ENCODE data around the gene LOXL4. TPM values are rescaled to one million over a fixed set of nuclear protein-coding genes. Genes with fewer than 3 reads are reported as not detected.
"Not testable (repeated sequence)": the region's sequence is repeated elsewhere in the genome, so short reads cannot be mapped to it uniquely, and the experiment has no call there.

Gene LOXL4
- total and polyA plus RNA-seq, 2 donors (not counting 1 experiment from before 2014, with no cell fraction given), result 0.12 TPM; not detected in 1

DNA sequence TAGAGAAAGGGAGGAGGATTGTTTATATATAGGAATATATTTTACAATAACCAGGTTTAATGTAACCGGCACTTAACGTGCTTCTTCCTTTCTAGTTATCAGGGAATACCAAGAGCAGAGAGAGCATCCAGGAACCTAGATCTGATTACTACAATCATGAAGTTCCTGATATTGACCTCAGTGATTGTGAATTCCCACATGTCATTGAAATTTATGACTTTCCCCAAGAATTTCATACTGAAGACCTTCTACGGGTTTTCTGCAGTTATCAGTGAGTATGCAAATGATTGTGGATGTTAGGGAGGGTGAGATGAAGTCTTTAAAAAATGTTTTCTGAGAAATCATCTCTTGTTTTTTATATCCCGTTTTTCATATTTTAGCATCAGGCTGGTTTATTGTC, 36.6 kb downstream of the LOXL4 start:
- H3K4me1 Mint-ChIP-seq, result peaks cover 1% of the 10 kb centered on the region
- Histone ChIP-seq H3K36me3 (replicated peaks in 1 of 2; ENCODE audit: control extremely low read depth in 1 of 2, control insufficient read depth in 1 of 2, extremely low read depth in 1 of 2, insufficient read depth in 2 of 2, low read length in 1 of 2) (peaks cover 17 to 24% of the 10 kb centered on the region in 2 experiments), H4K20me1 (ENCODE audit: control insufficient read depth, insufficient read depth, low read length, poor library complexity, severe bottlenecking) (no peaks in the 10 kb centered on the region), H3K9me3 (ENCODE audit: control extremely low read depth in 1 of 3, control insufficient read depth in 2 of 3, insufficient read depth in 1 of 3, low read length in 2 of 3) (no peaks in the 10 kb centered on the region), H3K27me3 (replicated peaks in 1 of 4; ENCODE audit: control extremely low read depth in 1 of 4, control insufficient read depth in 3 of 4, insufficient read depth in 4 of 4, low read length in 3 of 4) (no peaks in the 10 kb centered on the region), H2AFZ (ENCODE audit: insufficient read depth, low read depth, low read length, poor library complexity, severe bottlenecking) (no peak overlapping the region), H3K79me2 (ENCODE audit: control insufficient read depth, insufficient read depth, low read length) (peaks cover 9% of the 10 kb centered on the region), H3K4me2 (replicated peaks; ENCODE audit: low read depth, low read length, poor library complexity, severe bottlenecking) (no peak overlapping the region), H3K9ac (ENCODE audit: low read length) (no peak overlapping the region), H3K4me3 (ENCODE audit: control extremely low read depth in 1 of 5, extremely low read depth in 1 of 5, insufficient read depth in 1 of 5, low read depth in 2 of 5, low read length in 4 of 5) (no peak overlapping the region), H3K27ac (ENCODE audit: low read length in 2 of 2) (no peak overlapping the region), H3K4me1 (ENCODE audit: control insufficient read depth in 2 of 2, insufficient read depth in 2 of 2, low read length in 2 of 2) (no peaks in the 10 kb centered on the region)
- no peaks in the 10 kb centered on the region for H3K9me3 Mint-ChIP-seq (ENCODE audit: insufficient read depth)
- intact Hi-C loops (cut with micrococcal nuclease), result no loop called here
- WGBS (ENCODE audit: insufficient coverage), result no CpG with 5 or more reads among the region's 4 CpGs
- H3K27ac Mint-ChIP-seq, result no peak overlapping the region
- POLR2A ChIA-PET, result no interaction called here
- no peak for DNase-seq
- H3K27me3 Mint-ChIP-seq, result no peaks in the 10 kb centered on the region
- CTCF ChIA-PET, result no interaction called here
- TF ChIP-seq, protein P1, sequence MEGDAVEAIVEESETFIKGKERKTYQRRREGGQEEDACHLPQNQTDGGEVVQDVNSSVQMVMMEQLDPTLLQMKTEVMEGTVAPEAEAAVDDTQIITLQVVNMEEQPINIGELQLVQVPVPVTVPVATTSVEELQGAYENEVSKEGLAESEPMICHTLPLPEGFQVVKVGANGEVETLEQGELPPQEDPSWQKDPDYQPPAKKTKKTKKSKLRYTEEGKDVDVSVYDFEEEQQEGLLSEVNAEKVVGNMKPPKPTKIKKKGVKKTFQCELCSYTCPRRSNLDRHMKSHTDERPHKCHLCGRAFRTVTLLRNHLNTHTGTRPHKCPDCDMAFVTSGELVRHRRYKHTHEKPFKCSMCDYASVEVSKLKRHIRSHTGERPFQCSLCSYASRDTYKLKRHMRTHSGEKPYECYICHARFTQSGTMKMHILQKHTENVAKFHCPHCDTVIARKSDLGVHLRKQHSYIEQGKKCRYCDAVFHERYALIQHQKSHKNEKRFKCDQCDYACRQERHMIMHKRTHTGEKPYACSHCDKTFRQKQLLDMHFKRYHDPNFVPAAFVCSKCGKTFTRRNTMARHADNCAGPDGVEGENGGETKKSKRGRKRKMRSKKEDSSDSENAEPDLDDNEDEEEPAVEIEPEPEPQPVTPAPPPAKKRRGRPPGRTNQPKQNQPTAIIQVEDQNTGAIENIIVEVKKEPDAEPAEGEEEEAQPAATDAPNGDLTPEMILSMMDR (IDR thresholded peaks at IDR 0.05), result no peak
- no peak for TF ChIP-seq EZH2 (IDR thresholded peaks at IDR 0.05; ENCODE audit: borderline replicate concordance, insufficient read depth, low read depth, low read length, poor library complexity, severe bottlenecking)
- no peak overlapping the region for H3K4me3 Mint-ChIP-seq
- no peak for ATAC-seq (ENCODE audit: low read depth)

GRCh38 chr10:98228266-98228665, 39.7 kb downstream of the LOXL4 start:
- no CpG with 5 or more reads among the region's 1 CpG for WGBS (ENCODE audit: insufficient coverage)
- intact Hi-C loops (cut with micrococcal nuclease); H3K4me3 Mint-ChIP-seq; H3K9ac ChIP-seq (ENCODE audit: low read length); H3K27ac Mint-ChIP-seq; H3K36me3 ChIP-seq (replicated peaks in 1 of 2; ENCODE audit: control extremely low read depth in 1 of 2, control insufficient read depth in 1 of 2, extremely low read depth in 1 of 2, insufficient read depth in 2 of 2, low read length in 1 of 2); H3K27me3 ChIP-seq (replicated peaks in 1 of 4; ENCODE audit: control extremely low read depth in 1 of 4, control insufficient read depth in 3 of 4, insufficient read depth in 4 of 4, low read length in 3 of 4); H3K9me3 ChIP-seq (ENCODE audit: control extremely low read depth in 1 of 3, control insufficient read depth in 2 of 3, insufficient read depth in 1 of 3, low read length in 2 of 3); H3K4me1 ChIP-seq (ENCODE audit: control insufficient read depth in 2 of 2, insufficient read depth in 2 of 2, low read length in 2 of 2); CTCF ChIA-PET; DNase-seq; H2AFZ ChIP-seq (ENCODE audit: insufficient read depth, low read depth, low read length, poor library complexity, severe bottlenecking); H3K4me2 ChIP-seq (replicated peaks; ENCODE audit: low read depth, low read length, poor library complexity, severe bottlenecking); H3K27ac ChIP-seq (ENCODE audit: low read length in 2 of 2); ATAC-seq (ENCODE audit: low read depth); H3K27me3 Mint-ChIP-seq; H3K4me3 ChIP-seq (ENCODE audit: control extremely low read depth in 1 of 5, extremely low read depth in 1 of 5, insufficient read depth in 1 of 5, low read depth in 2 of 5, low read length in 4 of 5); POLR2A ChIA-PET; H3K9me3 Mint-ChIP-seq (ENCODE audit: insufficient read depth): not testable (repeated sequence)
- H3K4me1 Mint-ChIP-seq, result peaks cover 16% of the 10 kb centered on the region
- peaks cover 24% of the 10 kb centered on the region for H3K79me2 ChIP-seq (ENCODE audit: control insufficient read depth, insufficient read depth, low read length)
- peaks cover 12% of the 10 kb centered on the region for H4K20me1 ChIP-seq (ENCODE audit: control insufficient read depth, insufficient read depth, low read length, poor library complexity, severe bottlenecking)

- peaks cover 26% of the 10 kb centered on the region for H3K79me2 ChIP-seq (ENCODE audit: control insufficient read depth, insufficient read depth, low read length)
- H3K4me3 ChIP-seq (ENCODE audit: control extremely low read depth in 1 of 5, extremely low read depth in 1 of 5, insufficient read depth in 1 of 5, low read depth in 2 of 5, low read length in 4 of 5); POLR2A ChIA-PET; intact Hi-C loops (cut with micrococcal nuclease); H3K9me3 Mint-ChIP-seq (ENCODE audit: insufficient read depth); H2AFZ ChIP-seq (ENCODE audit: insufficient read depth, low read depth, low read length, poor library complexity, severe bottlenecking); H3K36me3 ChIP-seq (replicated peaks in 1 of 2; ENCODE audit: control extremely low read depth in 1 of 2, control insufficient read depth in 1 of 2, extremely low read depth in 1 of 2, insufficient read depth in 2 of 2, low read length in 1 of 2); H3K4me3 Mint-ChIP-seq; H3K27ac Mint-ChIP-seq; DNase-seq; CTCF ChIA-PET; H3K9me3 ChIP-seq (ENCODE audit: control extremely low read depth in 1 of 3, control insufficient read depth in 2 of 3, insufficient read depth in 1 of 3, low read length in 2 of 3); H3K27ac ChIP-seq (ENCODE audit: low read length in 2 of 2); ATAC-seq (ENCODE audit: low read depth); H3K27me3 ChIP-seq (replicated peaks in 1 of 4; ENCODE audit: control extremely low read depth in 1 of 4, control insufficient read depth in 3 of 4, insufficient read depth in 4 of 4, low read length in 3 of 4); H3K27me3 Mint-ChIP-seq; H3K9ac ChIP-seq (ENCODE audit: low read length); H3K4me1 ChIP-seq (ENCODE audit: control insufficient read depth in 2 of 2, insufficient read depth in 2 of 2, low read length in 2 of 2); H3K4me2 ChIP-seq (replicated peaks; ENCODE audit: low read depth, low read length, poor library complexity, severe bottlenecking): not testable (repeated sequence)
- peaks cover 13% of the 10 kb centered on the region for H4K20me1 ChIP-seq (ENCODE audit: control insufficient read depth, insufficient read depth, low read length, poor library complexity, severe bottlenecking)
- WGBS (ENCODE audit: insufficient coverage), result no CpG with 5 or more reads among the region's 3 CpGs
- peaks cover 17% of the 10 kb centered on the region for H3K4me1 Mint-ChIP-seq
Measured at GRCh38 chr10:98227713-98228112, 40.3 kb downstream of the LOXL4 start.

Data from B cell (primary cell).